ENCODE measurements around the gene SLC37A4.
"Not testable (repeated sequence)": the region's sequence is repeated elsewhere in the genome, so short reads cannot be mapped to it uniquely, and the experiment has no call there.

The SLC37A4 gene

GRCh38 chr11:119016216-119017009 is 14.3 kb downstream of the SLC37A4 start:
- peak overlapping the region; percentile 77 for H3K4me3 ChIP-seq (ENCODE audit: low read length)
- no peak for TF ChIP-seq ZNF274 (IDR thresholded peaks at IDR 0.05; ENCODE audit: low read depth, low read length)

- no peak overlapping the region for H3K4me3 ChIP-seq (ENCODE audit: low read length)
- no peak for TF ChIP-seq ZNF274 (IDR thresholded peaks at IDR 0.05; ENCODE audit: low read depth, low read length)
Observed at GRCh38 chr11:119015054-119015611, 15.5 kb downstream of the SLC37A4 start.

DNA sequence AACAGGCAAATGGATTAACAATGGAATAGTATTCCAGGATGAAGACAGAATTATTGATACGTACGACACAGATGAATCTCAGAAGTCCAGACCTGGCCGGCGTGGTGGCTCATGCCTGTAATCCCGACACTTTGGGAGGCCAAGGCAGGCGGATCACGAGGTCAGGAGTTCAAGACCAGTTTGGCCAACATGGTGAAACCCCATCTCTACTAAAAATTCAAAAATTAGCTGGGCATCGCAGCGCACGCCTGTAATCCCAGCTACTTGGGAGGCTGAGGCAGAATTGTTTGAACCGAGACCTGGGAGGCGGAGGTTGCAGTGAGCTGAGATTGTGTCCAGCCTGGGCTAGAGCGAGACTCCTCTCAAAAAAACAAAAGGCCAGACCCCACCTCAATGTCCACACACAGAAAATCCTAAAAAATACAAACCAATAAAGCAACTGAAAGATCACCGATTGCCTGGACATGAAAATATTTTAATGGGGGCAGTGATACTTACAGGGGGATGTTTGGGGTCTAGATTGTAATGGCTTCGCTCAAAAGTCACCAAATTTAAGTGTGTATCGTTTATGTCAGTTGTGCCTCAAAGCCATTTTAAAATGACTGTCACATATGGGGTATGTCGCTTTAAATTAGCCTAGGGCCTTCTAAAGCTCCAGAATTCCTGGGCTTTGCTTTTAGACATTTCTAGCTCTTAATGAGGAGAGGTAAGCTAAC is 16.3 kb downstream of the SLC37A4 start:
- H3K4me3 ChIP-seq (ENCODE audit: low read length) = no peak overlapping the region

DNA sequence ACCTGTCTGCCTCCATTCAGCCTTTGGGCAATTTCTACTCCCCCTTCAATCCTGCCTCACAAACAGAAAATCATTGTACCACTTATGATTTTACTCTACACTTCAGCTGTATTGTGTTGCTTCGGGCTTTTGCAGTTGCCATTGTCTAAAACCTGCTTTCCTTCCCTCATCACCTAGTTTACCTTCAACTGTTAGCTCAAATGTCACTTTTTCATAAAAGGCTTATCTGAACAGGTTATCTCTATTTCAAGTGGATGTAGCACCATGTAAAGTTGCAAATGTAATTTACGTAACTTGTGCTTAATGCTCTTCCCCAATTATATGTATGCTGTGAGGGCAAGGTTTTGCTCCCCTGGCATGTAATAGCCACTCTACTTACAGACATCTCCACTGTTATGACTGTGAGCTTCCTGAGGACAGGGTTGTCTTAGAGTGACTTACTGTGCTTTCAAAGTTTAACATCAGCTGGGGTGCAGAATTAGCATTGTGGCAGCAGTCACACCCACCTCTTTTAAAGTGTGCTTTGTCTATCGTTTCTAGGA is 18.0 kb downstream of the SLC37A4 start:
- no peak for TF ChIP-seq ZNF274 (IDR thresholded peaks at IDR 0.05; ENCODE audit: low read depth, low read length)
- no peak overlapping the region for H3K4me3 ChIP-seq (ENCODE audit: low read length)

More for the DNA sequence above, 16.3 kb downstream of the SLC37A4 start:
- TF ChIP-seq ZNF274 (IDR thresholded peaks at IDR 0.05; ENCODE audit: low read depth, low read length) = no peak

GRCh38 chr11:119011476-119012053 is 19.1 kb downstream of the SLC37A4 start:
- no peak for TF ChIP-seq ZNF274 (IDR thresholded peaks at IDR 0.05; ENCODE audit: low read depth, low read length)
- H3K4me3 ChIP-seq (ENCODE audit: low read length) = no peak overlapping the region

DNA sequence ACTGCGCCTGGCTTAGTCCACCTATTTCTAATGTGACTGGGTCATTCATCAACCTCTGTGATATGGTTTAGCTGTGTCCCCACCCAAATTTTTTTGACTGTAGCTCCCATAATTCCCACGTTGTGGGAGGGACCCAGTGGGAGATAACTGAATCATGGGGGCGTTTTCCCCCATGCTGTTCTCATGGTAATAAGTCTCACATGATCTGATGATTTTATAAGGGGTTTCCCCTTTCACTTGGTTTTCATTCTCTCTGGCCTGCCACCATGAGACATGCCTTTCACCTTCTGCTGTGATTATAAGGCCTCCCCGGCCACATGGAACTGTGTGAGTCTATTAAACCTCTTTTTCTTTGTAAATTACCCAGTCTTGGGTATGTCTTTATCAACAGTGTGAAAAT is 24.0 kb downstream of the SLC37A4 start:
- H3K4me3 ChIP-seq (ENCODE audit: low read length) = no peak overlapping the region

DNA sequence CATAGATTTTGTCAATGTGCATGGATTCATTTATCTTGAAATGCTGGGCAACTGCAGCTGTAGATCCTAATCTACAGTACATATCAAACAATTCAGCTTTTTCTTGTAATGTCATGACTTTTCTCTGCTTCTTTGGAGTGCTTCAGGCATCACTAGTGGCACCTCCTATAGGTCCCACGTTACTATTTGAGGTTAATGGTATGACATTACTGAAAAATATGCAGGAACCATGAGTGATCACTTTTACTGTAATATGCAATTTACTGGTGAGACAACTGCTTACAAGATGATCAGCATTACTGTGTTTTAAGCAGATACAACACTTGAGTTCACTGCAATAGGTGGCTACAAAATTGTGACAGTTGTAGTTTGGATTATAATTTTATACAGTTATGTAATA is 29.8 kb downstream of the SLC37A4 start:
- TF ChIP-seq ZNF274 (IDR thresholded peaks at IDR 0.05; ENCODE audit: low read depth, low read length) = no peak
- no peak overlapping the region for H3K4me3 ChIP-seq (ENCODE audit: low read length)

More for the DNA sequence above, 24.0 kb downstream of the SLC37A4 start:
- TF ChIP-seq ZNF274 (IDR thresholded peaks at IDR 0.05; ENCODE audit: low read depth, low read length) = no peak

DNA sequence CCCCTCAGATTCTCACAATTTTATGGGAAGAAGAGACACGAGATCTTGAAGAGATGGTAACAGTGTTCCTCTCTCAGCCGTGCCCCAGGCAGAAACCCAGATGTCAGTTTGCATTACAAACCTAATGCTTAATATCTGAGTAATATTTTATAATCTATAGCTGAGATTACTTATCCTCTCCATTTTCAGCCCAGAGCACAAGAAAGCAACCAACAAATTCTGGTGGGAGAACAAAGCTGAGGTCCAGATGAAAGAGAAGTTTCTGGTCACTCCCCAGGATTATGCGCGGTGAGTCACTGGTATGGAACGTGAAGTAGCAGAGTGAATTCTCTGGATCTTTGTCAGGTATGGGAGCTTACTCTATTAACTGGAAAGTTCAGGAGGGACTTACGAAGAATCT is 31.9 kb downstream of the SLC37A4 start:
- H3K4me3 ChIP-seq (ENCODE audit: low read length) = peak overlapping the region; percentile 88
- TF ChIP-seq ZNF274 (IDR thresholded peaks at IDR 0.05; ENCODE audit: low read depth, low read length) = no peak

DNA sequence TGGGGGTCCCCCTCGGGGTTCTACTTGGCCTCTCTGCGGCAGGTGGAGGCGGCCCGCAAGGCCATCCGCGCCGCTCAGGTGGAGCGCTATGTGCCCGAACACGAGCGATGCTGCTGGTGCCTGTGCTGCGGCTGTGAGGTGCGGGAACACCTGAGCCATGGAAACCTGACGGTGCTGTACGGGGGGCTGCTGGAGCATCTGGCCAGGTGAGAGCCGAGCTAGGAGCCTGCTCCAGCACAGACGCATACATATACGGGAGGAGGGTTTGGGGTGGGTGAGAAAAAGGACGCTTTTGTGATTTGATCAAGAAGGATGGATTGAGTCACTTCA is 32.3 kb downstream of the SLC37A4 start:
- H3K4me3 ChIP-seq (ENCODE audit: low read length) = peak overlapping the region; percentile 88
- TF ChIP-seq ZNF274 (IDR thresholded peaks at IDR 0.05; ENCODE audit: low read depth, low read length) = no peak

- peak within 1 kb of the TSS; percentile 88 for H3K4me3 ChIP-seq (ENCODE audit: low read length)
- no peak for TF ChIP-seq ZNF274 (IDR thresholded peaks at IDR 0.05; ENCODE audit: low read depth, low read length)
Observed at GRCh38 chr11:118997627-118998387, 32.9 kb downstream of the SLC37A4 start, which contains the start of gene CENATAC. TSS of gene CENATAC (plus strand) at chr11:118998138. CDS start at chr11:118998198, 60 bp downstream.

DNA sequence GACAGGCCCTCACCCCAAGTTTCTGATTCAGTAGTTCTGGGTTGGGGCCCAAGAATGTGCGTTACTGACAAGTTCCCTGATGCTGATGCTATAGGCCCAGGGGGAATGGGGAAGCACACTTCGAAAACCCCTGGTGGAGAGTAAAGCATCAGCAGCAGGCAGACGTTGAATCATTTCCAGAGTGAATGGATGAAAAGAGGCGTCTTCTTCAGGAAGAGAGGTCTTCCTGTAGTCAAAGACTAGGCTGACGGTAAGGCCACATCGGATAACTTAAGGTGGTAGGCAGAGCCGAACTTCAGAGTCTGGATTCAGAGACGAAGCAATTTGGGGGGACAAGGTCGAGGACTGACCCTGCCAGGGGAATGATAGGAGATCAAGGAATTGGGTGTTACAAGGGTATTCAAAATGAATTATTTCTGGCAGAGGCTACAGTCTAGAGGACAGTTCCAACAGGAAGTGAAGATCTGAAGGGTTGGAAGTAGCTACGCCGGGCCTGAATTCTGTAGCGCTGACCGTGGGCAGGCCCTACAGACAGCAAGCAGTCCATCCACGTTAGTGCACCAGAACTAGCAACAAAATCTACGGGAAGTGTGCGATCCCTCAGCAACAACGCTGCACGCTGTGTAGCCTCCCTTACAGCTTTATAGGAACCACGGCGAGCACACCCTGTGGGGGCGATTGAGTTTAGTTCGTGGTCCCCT is 33.6 kb downstream of the SLC37A4 start:
- H3K4me3 ChIP-seq (ENCODE audit: low read length) = peak overlapping the region; percentile 88

GRCh38 chr11:118991486-118992038 is 39.1 kb downstream of the SLC37A4 start:
- not testable (repeated sequence) for H3K4me3 ChIP-seq (ENCODE audit: low read length)

More for the DNA sequence above, 33.6 kb downstream of the SLC37A4 start:
- TF ChIP-seq ZNF274 (IDR thresholded peaks at IDR 0.05; ENCODE audit: low read depth, low read length) = no peak

- H3K4me3 ChIP-seq (ENCODE audit: low read length) = no peak overlapping the region
- no peak for TF ChIP-seq ZNF274 (IDR thresholded peaks at IDR 0.05; ENCODE audit: low read depth, low read length)
Observed at GRCh38 chr11:118988280-118988679, 42.4 kb downstream of the SLC37A4 start.
